CD4-positive, alpha-beta T cell (primary cell): ENCODE measurements around the gene DOCK2. TPM values are rescaled to one million over a fixed set of nuclear protein-coding genes. Genes with fewer than 3 reads are reported as not detected.
"Not testable (repeated sequence)": the region's sequence is repeated elsewhere in the genome, so short reads cannot be mapped to it uniquely, and the experiment has no call there.

Source experiments
- ATAC-seq: fragments of 200-7000 bp; cut with Tn5 transposase; one replicate; pipeline ENCODE4 v1.10.0; 2022; ENCODE audit warnings: mild to moderate bottlenecking; ENCODE audit not compliant: poor library complexity
- CTCF ChIA-PET: fragments of 350-600 bp; sonication (Branson Sonifier 250); formaldehyde crosslinking; loops from one replicate; lab custom pipeline; 2021; ENCODE audit warnings: antibody characterized with exemption, inconsistent platforms; lab: Charles Lee
- POLR2A ChIA-PET: fragments of 350-600 bp; sonication (Branson Sonifier 250); formaldehyde crosslinking; loops from one replicate; lab custom pipeline; 2021; ENCODE audit warnings: antibody characterized with exemption, inconsistent platforms; lab: Charles Lee
- DNase-seq, 14 experiments: peaks; one replicate each; pipeline ENCODE4 v3.0.0-alpha.2; 2013 to 2020; ENCODE audit warnings: mixed read lengths in 2 of 14
- H3K27ac ChIP-seq, 2 donors: one replicate each; pipeline versions ENCODE4 v1.5.1 to v1.7.0; 2013; ENCODE audit warnings: low read length in 2 of 2, low read depth in 1 of 2, mild to moderate bottlenecking in 1 of 2
- H3K27me3 ChIP-seq, 2 experiments: 1 replicate in 1 of 2; 2 replicates in 1 of 2; pipeline versions ENCODE4 v1.6.1 to v1.7.0; 2013; ENCODE audit warnings: low read length in 2 of 2, control low read depth in 1 of 2, mild to moderate bottlenecking in 1 of 2, moderate library complexity in 1 of 2; ENCODE audit not compliant: insufficient read depth in 2 of 2, control insufficient read depth in 1 of 2
- H3K36me3 ChIP-seq: one replicate; pipeline ENCODE4 v1.6.1; 2013; ENCODE audit warnings: low read length, control low read depth; ENCODE audit not compliant: insufficient read depth
- H3K4me1 ChIP-seq: one replicate; pipeline ENCODE4 v1.6.1; 2013; ENCODE audit warnings: low read length, control low read depth; ENCODE audit not compliant: insufficient read depth
- H3K4me3 ChIP-seq: one replicate; pipeline ENCODE4 v1.5.1; 2013; ENCODE audit warnings: mild to moderate bottlenecking, low read length, moderate library complexity
- H3K9me3 ChIP-seq, 2 experiments: 1 replicate in 1 of 2; 2 replicates in 1 of 2; pipeline versions ENCODE4 v1.6.1 to v1.7.0; 2013; ENCODE audit warnings: low read length in 2 of 2, mild to moderate bottlenecking in 2 of 2, control low read depth in 1 of 2, moderate library complexity in 1 of 2; ENCODE audit not compliant: control insufficient read depth in 1 of 2, insufficient read depth in 1 of 2
- H3K27ac Mint-ChIP-seq: one replicate; pipeline ENCODE4 v1.8.0; 2020; ENCODE audit warnings: mixed read lengths
- H3K27me3 Mint-ChIP-seq: one replicate; pipeline ENCODE4 v1.8.0; 2021; ENCODE audit warnings: mixed read lengths
- H3K36me3 Mint-ChIP-seq: one replicate; pipeline ENCODE4 v1.8.0; 2021; ENCODE audit warnings: low read depth, mixed read lengths
- H3K4me1 Mint-ChIP-seq: one replicate; pipeline ENCODE4 v1.8.0; 2021; ENCODE audit warnings: low read depth, mixed read lengths
- H3K4me3 Mint-ChIP-seq: one replicate; pipeline ENCODE4 v1.8.0; 2020; ENCODE audit warnings: mild to moderate bottlenecking, mixed read lengths
- H3K9me3 Mint-ChIP-seq: one replicate; pipeline ENCODE4 v1.8.0; 2020; ENCODE audit warnings: mixed read lengths
- intact Hi-C, 2 experiments: fragments of 100-400 bp; cut with DNase I in 1 of 2; cut with micrococcal nuclease in 1 of 2; formaldehyde crosslinking; loops; one replicate each; pipeline versions ENCODE4 v1.15.1 to v1.9.0; 2023 to 2025; cut with DNase I, micrococcal nuclease
- total RNA-seq, 174 experiments: library from RNA in 2 of 174; stranded (reverse) in 2 of 174; gene quantifications; one replicate each; pipeline ENCODE4 v1.2.3 and lab custom pipeline; 2021 to 2026
- TF ChIP-seq, protein P1 (sequence below): fragments of 200-600 bp; IDR thresholded peaks from one replicate; pipeline ENCODE4 v1.8.0; 2022; ENCODE audit warnings: antibody characterized with exemption, mild to moderate bottlenecking

DOCK2 gene
- total RNA-seq, 2 experiments from 2014 or later, result 220 to 229 TPM

DNA sequence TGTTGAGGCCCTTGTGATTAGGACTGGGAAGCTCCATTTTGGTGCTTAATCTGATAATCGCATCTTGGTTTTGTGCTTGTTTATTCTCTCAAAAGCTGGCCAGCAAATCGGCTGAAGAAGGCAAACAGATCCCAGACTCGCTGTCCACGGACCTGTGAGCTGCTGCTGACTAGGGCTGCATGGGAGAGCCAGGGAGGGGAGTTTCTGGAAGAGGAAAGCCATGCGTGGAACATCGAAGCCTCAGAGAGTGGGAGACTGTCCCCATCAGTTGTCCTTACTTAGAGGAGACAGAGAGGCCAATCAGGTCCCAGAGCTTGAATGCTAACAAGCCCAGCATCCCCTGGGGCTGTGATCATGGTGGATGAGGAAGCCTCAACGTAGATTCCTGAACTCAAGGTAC lies 445.6 kb downstream of the DOCK2 start:
- ChIA-PET POLR2A (no interaction called here), CTCF (no interaction called here)
- no peaks in the 10 kb centered on the region for H3K27me3 ChIP-seq
- no peaks in the 10 kb centered on the region for H3K27me3 Mint-ChIP-seq
- H3K9me3 Mint-ChIP-seq, result no peaks in the 10 kb centered on the region
- H3K4me3 ChIP-seq, result no peak overlapping the region
- intact Hi-C loops, result no loop called here
- H3K27ac Mint-ChIP-seq, result no peak overlapping the region
- peaks cover 92% of the 10 kb centered on the region for H3K36me3 Mint-ChIP-seq
- TF ChIP-seq, protein P1, sequence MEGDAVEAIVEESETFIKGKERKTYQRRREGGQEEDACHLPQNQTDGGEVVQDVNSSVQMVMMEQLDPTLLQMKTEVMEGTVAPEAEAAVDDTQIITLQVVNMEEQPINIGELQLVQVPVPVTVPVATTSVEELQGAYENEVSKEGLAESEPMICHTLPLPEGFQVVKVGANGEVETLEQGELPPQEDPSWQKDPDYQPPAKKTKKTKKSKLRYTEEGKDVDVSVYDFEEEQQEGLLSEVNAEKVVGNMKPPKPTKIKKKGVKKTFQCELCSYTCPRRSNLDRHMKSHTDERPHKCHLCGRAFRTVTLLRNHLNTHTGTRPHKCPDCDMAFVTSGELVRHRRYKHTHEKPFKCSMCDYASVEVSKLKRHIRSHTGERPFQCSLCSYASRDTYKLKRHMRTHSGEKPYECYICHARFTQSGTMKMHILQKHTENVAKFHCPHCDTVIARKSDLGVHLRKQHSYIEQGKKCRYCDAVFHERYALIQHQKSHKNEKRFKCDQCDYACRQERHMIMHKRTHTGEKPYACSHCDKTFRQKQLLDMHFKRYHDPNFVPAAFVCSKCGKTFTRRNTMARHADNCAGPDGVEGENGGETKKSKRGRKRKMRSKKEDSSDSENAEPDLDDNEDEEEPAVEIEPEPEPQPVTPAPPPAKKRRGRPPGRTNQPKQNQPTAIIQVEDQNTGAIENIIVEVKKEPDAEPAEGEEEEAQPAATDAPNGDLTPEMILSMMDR, result no peak
- H3K4me3 Mint-ChIP-seq, result no peak overlapping the region
- H3K4me1 ChIP-seq, result no peaks in the 10 kb centered on the region
- ATAC-seq, result no peak
- no peaks in the 10 kb centered on the region for H3K4me1 Mint-ChIP-seq
- no peak for DNase-seq
- H3K27ac ChIP-seq, result no peak overlapping the region
- peaks cover 85% of the 10 kb centered on the region for H3K36me3 ChIP-seq
- no peaks in the 10 kb centered on the region for H3K9me3 ChIP-seq

DNA sequence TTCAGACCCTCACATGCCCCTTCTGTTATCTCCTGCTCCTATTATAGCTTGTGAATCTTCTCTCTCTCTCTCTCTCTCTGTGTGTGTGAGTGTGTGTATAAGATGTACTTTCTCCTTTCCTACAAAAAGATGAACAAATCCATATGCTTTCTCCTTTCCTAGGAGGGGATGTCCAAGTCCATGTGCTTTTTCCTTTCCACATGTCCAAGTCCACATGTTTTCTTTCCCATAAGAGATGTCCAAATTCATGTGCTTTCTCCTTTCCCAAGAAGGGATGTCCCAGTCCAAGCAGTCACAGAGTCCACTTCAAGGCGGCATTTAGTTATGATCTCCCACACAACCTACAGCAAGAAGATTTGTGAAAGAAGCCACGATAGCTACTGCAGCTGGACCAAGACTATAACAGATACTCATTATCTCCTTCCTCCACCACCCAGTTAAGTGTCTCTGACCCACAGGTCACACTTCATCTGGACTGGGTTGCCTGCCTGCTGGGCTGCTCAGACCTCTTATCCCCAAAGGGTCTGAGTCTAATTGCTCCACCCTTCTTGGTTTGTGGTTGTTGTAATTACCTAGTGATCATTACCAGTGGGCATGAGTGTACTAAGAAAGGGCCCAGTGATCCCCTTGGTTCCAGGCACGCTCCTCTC lies 450.2 kb downstream of the DOCK2 start:
- ChIA-PET CTCF (no interaction called here), POLR2A (no interaction called here)
- Mint-ChIP-seq H3K4me1 (no peaks in the 10 kb centered on the region), H3K27me3 (no peaks in the 10 kb centered on the region), H3K9me3 (no peaks in the 10 kb centered on the region), H3K27ac (no peak overlapping the region), H3K36me3 (peaks cover 48% of the 10 kb centered on the region), H3K4me3 (no peak overlapping the region)
- no peaks in the 10 kb centered on the region for H3K9me3 ChIP-seq
- H3K27ac ChIP-seq, result no peak overlapping the region
- no peak for ATAC-seq
- no peaks in the 10 kb centered on the region for H3K4me1 ChIP-seq
- no peak overlapping the region for H3K4me3 ChIP-seq
- TF ChIP-seq, protein P1, result no peak
- DNase-seq, result no peak
- H3K27me3 ChIP-seq, result no peaks in the 10 kb centered on the region
- intact Hi-C loops, result no loop called here
- peaks cover 39% of the 10 kb centered on the region for H3K36me3 ChIP-seq

- Histone ChIP-seq H3K9me3 (no peaks in the 10 kb centered on the region), H3K4me1 (no peaks in the 10 kb centered on the region), H3K36me3 (no peaks in the 10 kb centered on the region), H3K4me3 (no peak overlapping the region), H3K27me3 (no peaks in the 10 kb centered on the region), H3K27ac (no peak overlapping the region)
- TF ChIP-seq, protein P1, result no peak
- H3K36me3 Mint-ChIP-seq, result peaks cover 2% of the 10 kb centered on the region
- peaks cover 6% of the 10 kb centered on the region for H3K4me1 Mint-ChIP-seq
- CTCF ChIA-PET, result no interaction called here
- no peak overlapping the region for H3K27ac Mint-ChIP-seq
- H3K27me3 Mint-ChIP-seq, result peaks cover 1% of the 10 kb centered on the region
- no peak overlapping the region for H3K4me3 Mint-ChIP-seq
- H3K9me3 Mint-ChIP-seq, result no peaks in the 10 kb centered on the region
- no peak for DNase-seq
- POLR2A ChIA-PET, result interaction anchor here (0.9 kb wide), 1 partner anchor 324 kb away, joined by 3 read pairs; no protein-coding TSS in a partner anchor
- ATAC-seq, result no peak
- intact Hi-C loops, result no loop called here
Measured at GRCh38 chr5:170092455-170093101, 455.5 kb downstream of the DOCK2 start.

GRCh38 chr5:170094329-170094728 lies 457.3 kb downstream of the DOCK2 start:
- H3K36me3 Mint-ChIP-seq, H3K27me3 Mint-ChIP-seq, H3K4me1 Mint-ChIP-seq, ATAC-seq, DNase-seq, POLR2A ChIA-PET, H3K4me1 ChIP-seq, CTCF ChIA-PET, H3K27ac Mint-ChIP-seq, H3K27ac ChIP-seq, H3K4me3 ChIP-seq, H3K9me3 Mint-ChIP-seq, H3K9me3 ChIP-seq, H3K36me3 ChIP-seq, H3K27me3 ChIP-seq, H3K4me3 Mint-ChIP-seq, intact Hi-C loops: not testable (repeated sequence)
